Measurements from ENCODE around the gene AGFG1.
"Not testable (repeated sequence)": the region's sequence is repeated elsewhere in the genome, so short reads cannot be mapped to it uniquely, and the experiment has no call there.

The AGFG1 gene

GRCh38 chr2:227536445-227536844 lies 64.5 kb downstream of the AGFG1 start:
- ATAC-seq: no peak
- TF ChIP-seq POU6F1 (CRISPR knock-in tag; IDR thresholded peaks at IDR 0.05; ENCODE audit: borderline replicate concordance, low read depth): no peak
- no peak for TF ChIP-seq TSHZ2 (CRISPR knock-in tag; IDR thresholded peaks at IDR 0.05)
- TF ChIP-seq PATZ1 (CRISPR knock-in tag; IDR thresholded peaks at IDR 0.05; ENCODE audit: borderline replicate concordance): no peak
- no peak for TF ChIP-seq OSR1 (CRISPR knock-in tag; IDR thresholded peaks at IDR 0.05)
- no peak for TF ChIP-seq TOX (CRISPR knock-in tag; IDR thresholded peaks at IDR 0.05; ENCODE audit: borderline replicate concordance)
- TF ChIP-seq SNAI2 (CRISPR knock-in tag; IDR thresholded peaks at IDR 0.05): no peak
- TF ChIP-seq ZNF565 (CRISPR knock-in tag; conservative IDR thresholded peaks at IDR 0.05; ENCODE audit: low read depth): no peak
- TF ChIP-seq RARB (CRISPR knock-in tag; IDR thresholded peaks at IDR 0.05): no peak
- no peak for TF ChIP-seq ZC3H10 (CRISPR knock-in tag; IDR thresholded peaks at IDR 0.05)
- no peak for TF ChIP-seq ZFP30 (CRISPR knock-in tag; IDR thresholded peaks at IDR 0.05)
- no peak for TF ChIP-seq BACH2 (CRISPR knock-in tag; IDR thresholded peaks at IDR 0.05; ENCODE audit: borderline replicate concordance)

- no peak for TF ChIP-seq ZFP3 (CRISPR knock-in tag; IDR thresholded peaks at IDR 0.05)
- TF ChIP-seq TCF4 (CRISPR knock-in tag; IDR thresholded peaks at IDR 0.05; ENCODE audit: borderline replicate concordance): no peak
- TF ChIP-seq OSR1 (CRISPR knock-in tag; IDR thresholded peaks at IDR 0.05): no peak
- TF ChIP-seq PATZ1 (CRISPR knock-in tag; IDR thresholded peaks at IDR 0.05; ENCODE audit: borderline replicate concordance): no peak
- TF ChIP-seq GLIS3 (CRISPR knock-in tag; IDR thresholded peaks at IDR 0.05): no peak
- TF ChIP-seq CSRNP3 (CRISPR knock-in tag; IDR thresholded peaks at IDR 0.05): no peak
- no peak for TF ChIP-seq POU6F1 (CRISPR knock-in tag; IDR thresholded peaks at IDR 0.05; ENCODE audit: borderline replicate concordance, low read depth)
These were observed 67.6 kb downstream of the AGFG1 start for GRCh38 chr2:227539465-227539956.

GRCh38 chr2:227540352-227540751 lies 68.4 kb downstream of the AGFG1 start:
- TF ChIP-seq ZNF8 (CRISPR knock-in tag; IDR thresholded peaks at IDR 0.05): peak; percentile 84
- ATAC-seq: not testable (repeated sequence)

More at GRCh38 chr2:227539465-227539956, 67.6 kb downstream of the AGFG1 start:
- no peak for ATAC-seq
